H1 (cell line): ENCODE measurements around the gene TPRA1. TPM values are rescaled to one million over a fixed set of nuclear protein-coding genes. Genes with fewer than 3 reads are reported as not detected.

Source experiments
- CTCF ChIA-PET: fragments of 300-600 bp; sonication (Branson Sonifier 250); formaldehyde crosslinking; loops from one replicate; lab custom pipeline; 2021; ENCODE audit not compliant: partially characterized antibody; lab: Charles Lee
- POLR2A ChIA-PET: fragments of 300-600 bp; sonication (Branson Sonifier 250); formaldehyde crosslinking; loops from one replicate; lab custom pipeline; 2021; ENCODE audit warnings: inconsistent platforms; ENCODE audit not compliant: partially characterized antibody; lab: Charles Lee
- DNase-seq, 2 experiments: peaks; one replicate each; pipeline versions ENCODE4 v3.0.0 to v3.0.0-alpha.2; 2010 to 2022; ENCODE audit warnings: low spot score in 2 of 2, low read depth in 1 of 2, mixed read lengths in 1 of 2
- FAIRE-seq: peaks from 2 replicates; lab custom pipeline; 2011; peaks lifted over from hg19 to GRCh38; lab: Jason Lieb, UNC
- H2AFZ ChIP-seq: 2 replicates; pipeline ENCODE4 v1.8.1; 2012; ENCODE audit warnings: low read length, inconsistent platforms
- H2AK5ac ChIP-seq: 2 replicates; pipeline ENCODE4 v1.6.1; 2013; ENCODE audit warnings: low read depth, low read length
- H2BK120ac ChIP-seq: replicated peaks from 2 replicates; pipeline ENCODE3; 2013; ENCODE audit warnings: low read depth, low read length, inconsistent platforms
- H2BK12ac ChIP-seq: 2 replicates; pipeline ENCODE4 v1.6.1; 2013; ENCODE audit warnings: low read depth, low read length
- H2BK15ac ChIP-seq: 2 replicates; pipeline ENCODE4 v1.6.1; 2013; ENCODE audit warnings: low read length
- H2BK20ac ChIP-seq: 2 replicates; pipeline ENCODE4 v1.6.1; 2013; ENCODE audit warnings: low read length
- H2BK5ac ChIP-seq: 2 replicates; pipeline ENCODE4 v1.6.1; 2013; ENCODE audit warnings: low read depth, low read length
- H3K14ac ChIP-seq: 2 replicates; pipeline ENCODE4 v1.6.1; 2013; ENCODE audit warnings: inconsistent platforms; ENCODE audit not compliant: insufficient read length
- H3K18ac ChIP-seq: 2 replicates; pipeline ENCODE4 v1.6.1; 2013; ENCODE audit warnings: low read length; ENCODE audit errors: extremely low read depth
- H3K23ac ChIP-seq: 2 replicates; pipeline ENCODE4 v1.6.1; 2013; ENCODE audit warnings: inconsistent platforms; ENCODE audit not compliant: insufficient read length
- H3K23me2 ChIP-seq: 2 replicates; pipeline ENCODE4 v1.6.1; 2013; ENCODE audit warnings: low read depth, low read length
- H3K27ac ChIP-seq: 2 replicates; pipeline ENCODE4 v1.6.1; 2011; ENCODE audit warnings: low read depth, low read length, inconsistent platforms
- H3K27me3 ChIP-seq, 4 experiments: replicated peaks in 1 of 4; 1 replicate in 1 of 4; 2 replicates in 3 of 4; pipeline versions ENCODE4 v1.6.1 to v1.8.1; 2011 to 2013; ENCODE audit warnings: low read length in 3 of 4, mild to moderate bottlenecking in 3 of 4, inconsistent platforms in 2 of 4, mixed read lengths in 2 of 4, moderate library complexity in 1 of 4; ENCODE audit not compliant: control insufficient read depth in 3 of 4, insufficient read depth in 3 of 4; ENCODE audit errors: extremely low read depth in 1 of 4
- H3K36me3 ChIP-seq, 4 experiments: 2 replicates each; pipeline versions ENCODE4 v1.6.1 to v1.8.1; 2011 to 2013; ENCODE audit warnings: mild to moderate bottlenecking in 4 of 4, low read length in 3 of 4, moderate library complexity in 2 of 4, control low read depth in 1 of 4, inconsistent platforms in 1 of 4; ENCODE audit not compliant: insufficient read depth in 4 of 4, control insufficient read depth in 2 of 4
- H3K4ac ChIP-seq: replicated peaks from 2 replicates; pipeline ENCODE3; 2013; ENCODE audit warnings: low read length, low read depth, mixed read lengths, inconsistent platforms; ENCODE audit not compliant: insufficient read length
- H3K4me1 ChIP-seq, 4 experiments: replicated peaks in 1 of 4; 1 replicate in 1 of 4; 2 replicates in 3 of 4; pipeline versions ENCODE4 v1.6.1 to v1.8.1; 2011 to 2013; ENCODE audit warnings: low read length in 3 of 4, inconsistent platforms in 2 of 4, mixed read lengths in 1 of 4; ENCODE audit not compliant: insufficient read depth in 4 of 4, control insufficient read depth in 3 of 4
- H3K4me2 ChIP-seq, 2 experiments: 2 replicates each; pipeline versions ENCODE4 v1.6.1 to v1.8.1; 2011 to 2013; ENCODE audit warnings: low read depth in 2 of 2, low read length in 2 of 2, control low read depth in 1 of 2, inconsistent platforms in 1 of 2, mild to moderate bottlenecking in 1 of 2; ENCODE audit not compliant: insufficient read depth in 1 of 2
- H3K4me3 ChIP-seq, 4 experiments: fragments of 200-600, 300-600 bp in 1 of 4; sonication (generic), shearing (Covaris generic), sonication (Bioruptor Twin) in 1 of 4; 2 replicates each; pipeline versions ENCODE4 v1.5.1 to v1.8.1; 2011 to 2016; ENCODE audit warnings: low read length in 4 of 4, low read depth in 3 of 4, control low read depth in 2 of 4, inconsistent platforms in 2 of 4, mild to moderate bottlenecking in 2 of 4, mixed read lengths in 1 of 4, moderate library complexity in 1 of 4; ENCODE audit not compliant: insufficient read depth in 2 of 4; ENCODE audit errors: extremely low read depth in 1 of 4
- H3K56ac ChIP-seq: replicated peaks from 2 replicates; pipeline ENCODE3; 2013; ENCODE audit warnings: low read depth, mild to moderate bottlenecking, mixed read lengths, low read length, inconsistent platforms; ENCODE audit not compliant: insufficient read length
- H3K79me1 ChIP-seq: 2 replicates; pipeline ENCODE4 v1.6.1; 2013; ENCODE audit warnings: low read depth, low read length, control low read depth
- H3K79me2 ChIP-seq, 2 experiments: 2 replicates each; pipeline versions ENCODE4 v1.6.1 to v1.8.1; 2012 to 2013; ENCODE audit warnings: low read length in 2 of 2, mild to moderate bottlenecking in 2 of 2, inconsistent platforms in 1 of 2; ENCODE audit not compliant: insufficient read depth in 2 of 2, control insufficient read depth in 1 of 2
- H3K9ac ChIP-seq, 4 experiments: replicated peaks in 1 of 4; 1 replicate in 1 of 4; 2 replicates in 3 of 4; pipeline versions ENCODE4 v1.6.1 to v1.8.1; 2011 to 2013; ENCODE audit warnings: low read depth in 3 of 4, low read length in 3 of 4, control low read depth in 2 of 4, mild to moderate bottlenecking in 2 of 4, moderate library complexity in 2 of 4, inconsistent platforms in 1 of 4; ENCODE audit errors: extremely low read depth in 1 of 4
- H3K9me3 ChIP-seq, 2 experiments: 2 replicates each; pipeline versions ENCODE4 v1.6.1 to v1.8.1; 2012 to 2013; ENCODE audit warnings: mild to moderate bottlenecking in 2 of 2, moderate library complexity in 2 of 2, control low read depth in 1 of 2, inconsistent platforms in 1 of 2, low read depth in 1 of 2, low read length in 1 of 2, mixed read lengths in 1 of 2; ENCODE audit not compliant: insufficient read depth in 2 of 2
- H4K20me1 ChIP-seq, 2 experiments: replicated peaks in 1 of 2; 2 replicates each; pipeline versions ENCODE3 to v1.8.1; 2011 to 2013; ENCODE audit warnings: inconsistent platforms in 2 of 2, low read length in 2 of 2, mild to moderate bottlenecking in 1 of 2; ENCODE audit not compliant: insufficient read depth in 2 of 2, control insufficient read depth in 1 of 2
- H4K5ac ChIP-seq: 2 replicates; pipeline ENCODE4 v1.6.1; 2013; ENCODE audit warnings: low read length, low read depth, mixed read lengths, inconsistent platforms; ENCODE audit not compliant: insufficient read length
- H4K8ac ChIP-seq: 2 replicates; pipeline ENCODE4 v1.8.0; 2013; ENCODE audit warnings: mild to moderate bottlenecking, moderate library complexity, low read length, inconsistent platforms; ENCODE audit not compliant: insufficient read depth; ENCODE audit errors: extremely low read depth
- H4K91ac ChIP-seq: replicated peaks from 2 replicates; pipeline ENCODE3; 2013; ENCODE audit warnings: low read length, mixed read lengths, inconsistent platforms; ENCODE audit not compliant: insufficient read length
- ASH2L ChIP-seq: fragments of 200-600, 300-600 bp; sonication (generic); IDR thresholded peaks from one replicate; pipeline ENCODE4 v1.7.1; 2017; ENCODE audit warnings: low read length
- CBX8 ChIP-seq: fragments of 300-800, 300-1000 bp; sonication (generic); IDR thresholded peaks from 2 replicates; pipeline ENCODE4 v1.7.1; 2016; ENCODE audit warnings: low read depth, low read length, borderline replicate concordance
- EGR1 ChIP-seq: IDR thresholded peaks from 2 replicates; pipeline ENCODE4 v1.6.1; 2011; ENCODE audit warnings: low read depth, low read length, borderline replicate concordance
- JUN ChIP-seq: IDR thresholded peaks from 2 replicates; pipeline ENCODE4 v1.6.1; 2011; ENCODE audit warnings: low read depth, mild to moderate bottlenecking, improper control_type of control experiment, low read length
- KDM1A ChIP-seq: fragments of 200-600, 300-600 bp; sonication (generic); IDR thresholded peaks from 2 replicates; pipeline ENCODE4 v1.7.1; 2016; ENCODE audit warnings: mild to moderate bottlenecking, low read length, borderline replicate concordance
- NANOG ChIP-seq: IDR thresholded peaks from 2 replicates; pipeline ENCODE4 v1.6.1; 2011; ENCODE audit warnings: low read length, low read depth, mild to moderate bottlenecking, inconsistent platforms; ENCODE audit not compliant: insufficient read depth, poor library complexity, severe bottlenecking
- PHF8 ChIP-seq: fragments of 200-600 bp; sonication (generic); conservative IDR thresholded peaks from 2 replicates; pipeline ENCODE4 v1.7.1; 2012; ENCODE audit warnings: low read depth, mild to moderate bottlenecking, inconsistent platforms, low read length, moderate library complexity
- POU5F1 ChIP-seq: IDR thresholded peaks from 2 replicates; pipeline ENCODE4 v1.6.1; 2011; ENCODE audit warnings: low read depth, mild to moderate bottlenecking, low read length, moderate library complexity
- SIN3A ChIP-seq, 2 experiments: IDR thresholded peaks in 1 of 2; conservative IDR thresholded peaks in 1 of 2; 2 replicates each; pipeline ENCODE4 v1.6.1; 2011 to 2012; ENCODE audit warnings: low read length in 2 of 2, improper control_type of control experiment in 1 of 2, low read depth in 1 of 2, mild to moderate bottlenecking in 1 of 2
- SP2 ChIP-seq: IDR thresholded peaks from 2 replicates; pipeline ENCODE4 v1.6.1; 2012; ENCODE audit warnings: mild to moderate bottlenecking, low read length, inconsistent platforms
- SUZ12 ChIP-seq: fragments of 200-600 bp; sonication (generic); IDR thresholded peaks from 2 replicates; pipeline ENCODE4 v1.6.1; 2012; ENCODE audit warnings: mild to moderate bottlenecking, inconsistent platforms, low read length, moderate library complexity, mixed read lengths
- TBP ChIP-seq: IDR thresholded peaks from 2 replicates; pipeline ENCODE4 v1.6.1; 2011; ENCODE audit warnings: low read depth, low read length, improper control_type of control experiment
- WGBS, 2 experiments: shearing (Covaris generic) in 1 of 2; methylation state at CpG; one replicate each; pipeline versions ENCODE4 v1.1.6 to v1.1.7; 2013 to 2015; ENCODE audit warnings: low lambda C conversion rate in 2 of 2, mixed read lengths in 2 of 2, inconsistent platforms in 1 of 2, low coverage in 1 of 2, missing lambda C conversion rate in 1 of 2; ENCODE audit not compliant: insufficient replicate concordance in 2 of 2, insufficient coverage in 1 of 2, insufficient read length in 1 of 2; ENCODE audit errors: extremely low coverage in 1 of 2, missing lambda C conversion rate in 1 of 2; 5-methylcytosine and 5-hydroxymethylcytosine counted together
- polyA plus RNA-seq, 7 experiments: library from polyadenylated mRNA; depleted of rRNA in 3 of 7; stranded (reverse) in 5 of 7; unstranded in 2 of 7; fragments of >200 nt in 5 of 7; fragments of 200-250 nt in 2 of 7; gene quantifications; 1 replicate in 5 of 7; 2 replicates in 1 of 7; 4 replicates in 1 of 7; pipeline versions ENCODE4 v1.2.1 to v1.2.3, GENCODE V29; 2011 to 2013; ENCODE audit warnings: missing spikeins in 2 of 7, mixed read lengths in 2 of 7
- total RNA-seq: library from RNA; stranded (reverse); fragmentation: NEBNext Ultra II Directional; extraction: Animal tissue kit (Norgen Biotek cat#: 25700); gene quantifications from 2 replicates; pipeline ENCODE4 v1.2.1, GENCODE V29; 2021
- TF ChIP-seq, protein P1 (sequence below): IDR thresholded peaks from 2 replicates; pipeline ENCODE4 v1.6.1; 2011; ENCODE audit warnings: low read depth, mild to moderate bottlenecking, low read length; ENCODE audit not compliant: insufficient read depth

Gene TPRA1
- total and polyA plus RNA-seq, 2 of the 8 experiments (the other 6 are each of a cell fraction or from before 2014, with no cell fraction given) = 18.8 to 38.5 TPM

DNA sequence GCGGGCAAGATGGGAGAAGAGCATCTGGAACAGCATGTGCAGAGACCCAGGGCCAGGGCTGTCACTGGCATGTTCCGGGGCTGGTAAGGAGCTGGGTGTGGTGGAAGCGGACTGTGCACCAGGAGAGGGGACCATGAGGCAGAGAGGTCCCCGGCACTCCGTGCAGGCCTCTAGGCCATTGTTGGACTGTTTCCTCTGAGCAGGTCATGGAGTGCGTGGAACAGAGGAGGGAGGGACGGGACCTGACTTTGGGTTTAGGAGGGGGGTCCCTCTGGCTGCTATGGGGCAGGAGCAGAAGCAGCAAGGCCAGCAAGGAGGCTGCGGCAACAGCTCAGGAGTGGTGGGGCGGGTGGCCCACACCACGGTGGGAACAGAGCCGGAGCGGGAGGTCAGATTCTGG lies 47.1 kb downstream of the TPRA1 start:
- Histone ChIP-seq H4K8ac (no peak overlapping the region), H3K27me3 (peaks cover 0 to 3% (median 0%) of the 10 kb centered on the region in 4 experiments; a peak in 2 of 7 replicates), H3K18ac (no peak overlapping the region), H3K4me1 (peaks cover 0 to 9% (median 6%) of the 10 kb centered on the region in 4 experiments; a peak in 6 of 7 replicates), H3K79me2 (no peaks in the 10 kb centered on the region), H3K36me3 (no peaks in the 10 kb centered on the region), H3K4me2 (no peak overlapping the region), H2BK20ac (no peak overlapping the region), H3K56ac (no peak overlapping the region), H3K4me3 (no peak overlapping the region), H3K23me2 (peaks cover 8% of the 10 kb centered on the region; the same call in 1 of the 2 replicates), H2AFZ (no peak overlapping the region), H4K91ac (peak overlapping the region; percentile 56), H2BK12ac (peak overlapping the region; percentile 35; the same call in 1 of the 2 replicates), H2BK120ac (no peak overlapping the region), H3K23ac (no peak overlapping the region), H4K20me1 (no peaks in the 10 kb centered on the region), H3K9ac (no peak overlapping the region), H4K5ac (no peak overlapping the region), H3K4ac (no peak overlapping the region), H2BK5ac (no peak overlapping the region), H2AK5ac (no peak overlapping the region), H3K27ac (no peak overlapping the region), H3K14ac (no peak overlapping the region), H2BK15ac (no peak overlapping the region), H3K79me1 (no peaks in the 10 kb centered on the region), H3K9me3 (no peaks in the 10 kb centered on the region)
- 86% methylated on average over 11 of the region's 12 CpGs; no CpG with 5 or more reads in 1 of the 2 experiments for WGBS, 2 experiments
- no peak for DNase-seq
- POLR2A ChIA-PET = no interaction called here
- no peak for FAIRE-seq
- CTCF ChIA-PET = interaction anchor here (0.5 to 9.0 kb wide), 21 partner anchors 8 to 1045 kb away, joined by 3 to 69 read pairs (median 3); no protein-coding TSS in a partner anchor
- TF ChIP-seq, protein P1, sequence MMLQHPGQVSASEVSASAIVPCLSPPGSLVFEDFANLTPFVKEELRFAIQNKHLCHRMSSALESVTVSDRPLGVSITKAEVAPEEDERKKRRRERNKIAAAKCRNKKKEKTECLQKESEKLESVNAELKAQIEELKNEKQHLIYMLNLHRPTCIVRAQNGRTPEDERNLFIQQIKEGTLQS = no peak
- no peak for TF ChIP-seq CBX8
- TF ChIP-seq JUN = no peak
- no peak for TF ChIP-seq POU5F1
- TF ChIP-seq SUZ12 = no peak
- no peak for TF ChIP-seq KDM1A
- TF ChIP-seq PHF8 = no peak
- TF ChIP-seq SIN3A (conservative IDR thresholded peaks at IDR 0.05 in 1 of 2, IDR thresholded peaks at IDR 0.05 in 1 of 2; ENCODE audit: low read depth in 1 of 2, low read length in 2 of 2) = no peak
- TF ChIP-seq EGR1 = no peak
- TF ChIP-seq SP2 = no peak
- no peak for TF ChIP-seq NANOG
- TF ChIP-seq ASH2L = no peak
- TF ChIP-seq TBP = no peak
